Psoas muscle (tissue), 8 donors: ENCODE data around the gene CALHM6. TPM values are rescaled to one million over a fixed set of nuclear protein-coding genes. Genes with fewer than 3 reads are reported as not detected.

Source experiments
- ATAC-seq, 4 donors: fragments of 200-7000 bp; cut with Tn5 transposase; one replicate each; pipeline ENCODE4 v1.9.1; 2020; ENCODE audit warnings: moderate library complexity in 3 of 4, mild to moderate bottlenecking in 2 of 4
- DNase-seq, 2 donors: peaks; one replicate each; pipeline ENCODE4 v3.0.0-alpha.2; 2020
- H3K27ac ChIP-seq: fragments of 200-600 bp; one replicate; pipeline ENCODE4 v1.8.0; 2022
- H3K27me3 ChIP-seq, 3 donors: fragments of 200-600 bp in 1 of 3; one replicate each; pipeline versions ENCODE4 v1.6.1 to v1.8.0; 2013 to 2022; ENCODE audit warnings: low read length in 2 of 3, mild to moderate bottlenecking in 2 of 3, moderate library complexity in 1 of 3; ENCODE audit not compliant: insufficient read depth in 3 of 3
- H3K36me3 ChIP-seq, 2 donors: fragments of 200-600 bp in 1 of 2; one replicate each; pipeline versions ENCODE4 v1.6.1 to v1.8.0; 2013 to 2022; ENCODE audit warnings: low read depth in 1 of 2, mild to moderate bottlenecking in 1 of 2, moderate library complexity in 1 of 2; ENCODE audit not compliant: insufficient read depth in 1 of 2
- H3K4me1 ChIP-seq: fragments of 200-600 bp; one replicate; pipeline ENCODE4 v1.8.0; 2022
- H3K4me3 ChIP-seq: fragments of 200-600 bp; one replicate; pipeline ENCODE4 v1.8.0; 2022; ENCODE audit warnings: mild to moderate bottlenecking
- H3K9me3 ChIP-seq: fragments of 200-600 bp; one replicate; pipeline ENCODE4 v1.8.0; 2022
- WGBS, 3 donors: extraction: QIAGEN DNeasy Blood & Tissue Kit; methylation state at CpG; one replicate each; pipeline versions ENCODE4 v1.1.6 to v1.1.7; 2013; 5-methylcytosine and 5-hydroxymethylcytosine counted together
- intact Hi-C, 2 donors: fragments of 100-400 bp; cut with DNase I; formaldehyde crosslinking; loops; one replicate each; pipeline versions ENCODE4 v1.11.0 to v1.14.2; 2022
- polyA plus RNA-seq, 3 donors: library from polyadenylated mRNA; stranded (reverse); fragments of 200-250 nt; gene quantifications; one replicate each; pipeline ENCODE4 v1.2.3, GENCODE V29; 2013
- total RNA-seq, 4 donors: library from RNA; stranded (reverse); fragmentation: NEBNext Ultra II Directional in 2 of 4; extraction: Animal tissue kit (Norgen Biotek cat#: 25700) in 2 of 4; gene quantifications; one replicate each; pipeline versions ENCODE4 v1.2.1 to v1.2.4, GENCODE V29; 2021 to 2023
- TF ChIP-seq, protein P1 (sequence below): fragments of 200-600 bp; IDR thresholded peaks from one replicate; pipeline ENCODE4 v1.8.0; 2022; ENCODE audit warnings: antibody characterized with exemption
- donor health status: healthy with polysubstance abuse.
- donor health status: DM: no; HTN: no; CAD: no; lungs with moderate emphysema.
- donor health status: Bipolar disorder and iron deficiency.
- donor health status: healthy.
- donor health status: DM: yes; HTN: yes; CAD: no.
- donor health status: DM: no; HTN: no; CAD: no.
- donor health status: DM: no; HTN: no; CAD: no.
- donor health status: DM: yes; HTN: yes; CAD: no.

Gene CALHM6
- total and polyA plus RNA-seq, 7 donors, result 0.50 to 2.1 (median 0.91) TPM; not detected in 1

DNA sequence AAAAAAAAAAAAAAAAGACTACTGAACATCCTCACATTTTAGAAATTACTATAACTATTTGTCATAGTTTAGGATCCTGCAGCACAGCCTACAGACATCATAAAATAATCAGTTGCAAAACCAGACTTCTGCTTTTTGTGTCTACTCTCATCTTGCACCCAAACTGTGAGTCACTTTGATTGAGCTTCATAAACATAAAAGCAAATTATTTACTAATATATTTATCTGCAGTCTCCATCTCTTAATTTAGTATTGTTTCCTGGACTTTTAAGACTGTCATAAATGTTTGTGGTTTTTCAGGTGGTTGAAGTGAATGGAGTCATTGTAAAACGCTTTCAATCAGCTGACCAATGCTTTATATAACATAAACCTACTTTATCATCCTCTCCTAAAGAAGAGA, 14.8 kb upstream of the CALHM6 start:
- H3K27me3 ChIP-seq, result no peaks in the 10 kb centered on the region
- TF ChIP-seq, protein P1, sequence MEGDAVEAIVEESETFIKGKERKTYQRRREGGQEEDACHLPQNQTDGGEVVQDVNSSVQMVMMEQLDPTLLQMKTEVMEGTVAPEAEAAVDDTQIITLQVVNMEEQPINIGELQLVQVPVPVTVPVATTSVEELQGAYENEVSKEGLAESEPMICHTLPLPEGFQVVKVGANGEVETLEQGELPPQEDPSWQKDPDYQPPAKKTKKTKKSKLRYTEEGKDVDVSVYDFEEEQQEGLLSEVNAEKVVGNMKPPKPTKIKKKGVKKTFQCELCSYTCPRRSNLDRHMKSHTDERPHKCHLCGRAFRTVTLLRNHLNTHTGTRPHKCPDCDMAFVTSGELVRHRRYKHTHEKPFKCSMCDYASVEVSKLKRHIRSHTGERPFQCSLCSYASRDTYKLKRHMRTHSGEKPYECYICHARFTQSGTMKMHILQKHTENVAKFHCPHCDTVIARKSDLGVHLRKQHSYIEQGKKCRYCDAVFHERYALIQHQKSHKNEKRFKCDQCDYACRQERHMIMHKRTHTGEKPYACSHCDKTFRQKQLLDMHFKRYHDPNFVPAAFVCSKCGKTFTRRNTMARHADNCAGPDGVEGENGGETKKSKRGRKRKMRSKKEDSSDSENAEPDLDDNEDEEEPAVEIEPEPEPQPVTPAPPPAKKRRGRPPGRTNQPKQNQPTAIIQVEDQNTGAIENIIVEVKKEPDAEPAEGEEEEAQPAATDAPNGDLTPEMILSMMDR, result no peak
- ATAC-seq (no peak), DNase-seq (no peak)
- intact Hi-C loops, result loop anchor here in 1 of 2 donors (5.0 kb wide), 1 partner anchor 159 kb away; no protein-coding TSS in a partner anchor
- no peaks in the 10 kb centered on the region for H3K36me3 ChIP-seq
- H3K4me1 ChIP-seq, result no peaks in the 10 kb centered on the region
- H3K9me3 ChIP-seq, result no peaks in the 10 kb centered on the region
- no peak overlapping the region for H3K4me3 ChIP-seq
- no peak overlapping the region for H3K27ac ChIP-seq
- 86 to 94% (median 94%) methylated on average over 1 of the region's 1 CpG for WGBS, 3 donors

DNA sequence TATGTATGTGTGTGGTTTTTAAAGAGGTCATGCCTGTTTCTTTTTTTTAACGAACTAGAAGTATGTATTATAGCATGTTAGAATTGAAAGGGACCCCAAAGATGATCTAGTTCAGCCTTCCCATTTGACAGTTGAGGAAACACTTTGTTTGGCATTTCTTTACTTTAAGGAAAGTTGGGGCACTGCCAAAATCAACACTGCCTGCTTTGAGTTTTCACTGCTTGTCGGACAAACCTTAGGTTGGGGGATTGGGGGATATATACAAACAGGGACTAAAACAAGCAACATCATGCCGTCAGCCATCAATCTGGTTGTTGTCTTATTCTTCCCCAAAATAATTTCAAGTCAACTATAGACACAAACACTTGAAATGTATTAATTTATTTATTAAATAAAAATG, 14.1 kb upstream of the CALHM6 start:
- no peak for ATAC-seq
- intact Hi-C loops, result loop anchor here in 1 of 2 donors (5.0 kb wide), 1 partner anchor 160 kb away; no protein-coding TSS in a partner anchor

GRCh38 chr6:116447496-116448011, 13.6 kb upstream of the CALHM6 start:
- TF ChIP-seq, protein P1, result no peak
- DNase-seq (no peak), ATAC-seq (peak; percentile 44 to 65 (median 50))
- Histone ChIP-seq H3K4me3 (no peak overlapping the region), H3K27me3 (no peaks in the 10 kb centered on the region), H3K9me3 (no peaks in the 10 kb centered on the region), H3K27ac (no peak overlapping the region), H3K36me3 (no peaks in the 10 kb centered on the region), H3K4me1 (no peaks in the 10 kb centered on the region)
- 18 to 32% (median 19%) methylated on average over 2 of the region's 2 CpGs for WGBS, 3 donors
- intact Hi-C loops, result loop anchor here in 1 of 2 donors (5.0 kb wide), 1 partner anchor 160 kb away; no protein-coding TSS in a partner anchor

More for the DNA sequence above, 14.1 kb upstream of the CALHM6 start:
- Histone ChIP-seq H3K4me1 (no peaks in the 10 kb centered on the region), H3K36me3 (no peaks in the 10 kb centered on the region), H3K4me3 (no peak overlapping the region), H3K9me3 (no peaks in the 10 kb centered on the region), H3K27ac (no peak overlapping the region), H3K27me3 (no peaks in the 10 kb centered on the region)
- TF ChIP-seq, protein P1, result no peak
- DNase-seq, result no peak
- WGBS, 3 donors, result 68 to 77% (median 76%) methylated on average over 3 of the region's 3 CpGs

DNA sequence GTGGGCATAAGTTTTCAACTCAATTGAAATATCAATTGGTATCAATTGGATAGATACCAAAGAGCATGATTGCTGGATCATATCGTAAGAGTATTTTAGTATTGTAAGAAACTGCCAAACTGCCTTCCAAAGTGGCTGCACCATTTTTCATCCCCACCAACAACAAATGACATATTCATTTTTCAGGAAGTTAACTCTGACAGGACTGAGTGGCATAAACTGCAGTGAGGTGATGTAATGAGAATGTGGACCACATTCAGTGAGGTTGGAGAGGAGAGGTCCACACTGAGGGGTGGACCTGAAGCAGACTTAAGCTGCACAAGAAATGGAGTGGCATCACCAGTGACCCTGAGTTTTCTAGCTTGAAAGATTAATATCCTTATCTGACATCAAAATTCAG, 11.6 kb upstream of the CALHM6 start:
- H3K27me3 ChIP-seq, result no peaks in the 10 kb centered on the region
- ATAC-seq (no peak), DNase-seq (no peak)
- no peak overlapping the region for H3K27ac ChIP-seq
- intact Hi-C loops, result loop anchor here in 1 of 2 donors (5.0 kb wide), 1 partner anchor 162 kb away; no protein-coding TSS in a partner anchor
- no peaks in the 10 kb centered on the region for H3K36me3 ChIP-seq
- no peaks in the 10 kb centered on the region for H3K9me3 ChIP-seq
- TF ChIP-seq, protein P1, result no peak
- H3K4me3 ChIP-seq, result no peak overlapping the region
- WGBS, 3 donors, result 90 to 94% (median 91%) methylated on average over 1 of the region's 1 CpG
- no peaks in the 10 kb centered on the region for H3K4me1 ChIP-seq
